ENCODE data around the gene TRPM3. TPM values are rescaled to one million over a fixed set of nuclear protein-coding genes. Genes with fewer than 3 reads are reported as not detected.

TRPM3 gene
- total and polyA plus RNA-seq, 2 of the 8 experiments (the other 6 are each of a cell fraction or from before 2014, with no cell fraction given), result 2.4 to 10.9 TPM

GRCh38 chr9:70950270-70950669 is 171.2 kb downstream of the TRPM3 start (continued):
- no peak for TF ChIP-seq CHD7 (IDR thresholded peaks at IDR 0.05; ENCODE audit: insufficient replicate concordance, low read length)
- no peak for TF ChIP-seq ZNF274 (IDR thresholded peaks at IDR 0.05; ENCODE audit: borderline replicate concordance, extremely low read depth, low read length)
- no peak for TF ChIP-seq JUN (IDR thresholded peaks at IDR 0.05; ENCODE audit: low read depth, low read length)

All from H1 (cell line).